TTC549 (cell line): ENCODE measurements around the gene MOB3B.

ENCODE experiments used
- FAIRE-seq: peaks from 2 replicates; lab custom pipeline; 2012; peaks lifted over from hg19 to GRCh38; lab: Jason Lieb, UNC

The MOB3B gene

GRCh38 chr9:27529316-27530278 lies at the start of gene MOB3B:
Gene MOB3B, minus strand, starts transcription at chr9:27529814. Its CDS starts 74,264 bp downstream, at chr9:27455550.
- no peak for FAIRE-seq

- FAIRE-seq, result peak; percentile 92
Observed at GRCh38 chr9:27573634-27574590, 44.3 kb upstream of the MOB3B start.

GRCh38 chr9:27572918-27573633 lies 43.5 kb upstream of the MOB3B start, which contains the start of gene C9orf72:
Gene C9orf72, minus strand, starts transcription at chr9:27573481. Its CDS starts 6,361 bp downstream, at chr9:27567120.
- no peak for FAIRE-seq

- no peak for FAIRE-seq
Observed at GRCh38 chr9:27572566-27572917, 42.9 kb upstream of the MOB3B start.

- no peak for FAIRE-seq
Observed at GRCh38 chr9:27572061-27572460, 42.4 kb upstream of the MOB3B start.

- no peak for FAIRE-seq
Observed at GRCh38 chr9:27571011-27571410, 41.4 kb upstream of the MOB3B start.

GRCh38 chr9:27569406-27569805 lies 39.8 kb upstream of the MOB3B start:
- FAIRE-seq, result no peak

- no peak for FAIRE-seq
Observed at GRCh38 chr9:27566118-27566517, 36.5 kb upstream of the MOB3B start.

GRCh38 chr9:27565696-27566095 lies 36.1 kb upstream of the MOB3B start:
- no peak for FAIRE-seq

- FAIRE-seq, result no peak
Observed at GRCh38 chr9:27564670-27565069, 35.1 kb upstream of the MOB3B start.

- FAIRE-seq, result no peak
Observed at GRCh38 chr9:27563738-27564430, 34.3 kb upstream of the MOB3B start.

- FAIRE-seq, result no peak
Observed at GRCh38 chr9:27561685-27562084, 32.1 kb upstream of the MOB3B start.

GRCh38 chr9:27560457-27560856 lies 30.8 kb upstream of the MOB3B start:
- FAIRE-seq, result no peak

GRCh38 chr9:27558307-27558706 lies 28.7 kb upstream of the MOB3B start:
- no peak for FAIRE-seq

- FAIRE-seq, result no peak
Observed at GRCh38 chr9:27556470-27556869, 26.9 kb upstream of the MOB3B start.

GRCh38 chr9:27554712-27555111 lies 25.1 kb upstream of the MOB3B start:
- FAIRE-seq, result no peak

- no peak for FAIRE-seq
Observed at GRCh38 chr9:27549196-27549755, 19.7 kb upstream of the MOB3B start.

GRCh38 chr9:27548055-27548741 lies 18.6 kb upstream of the MOB3B start:
- FAIRE-seq, result peak; percentile 85

- FAIRE-seq, result no peak
Observed at GRCh38 chr9:27545471-27545870, 15.9 kb upstream of the MOB3B start.

GRCh38 chr9:27542508-27542907 lies 12.9 kb upstream of the MOB3B start:
- FAIRE-seq, result no peak

- no peak for FAIRE-seq
Observed at GRCh38 chr9:27541740-27542139, 12.1 kb upstream of the MOB3B start.
